Fibroblast of lung (primary cell): ENCODE results near the gene NUTM2E. TPM values are rescaled to one million over a fixed set of nuclear protein-coding genes. Genes with fewer than 3 reads are reported as not detected.
"Not testable (repeated sequence)": the region's sequence is repeated elsewhere in the genome, so short reads cannot be mapped to it uniquely, and the experiment has no call there.

Experiments used
- DNase-seq, 2 donors: peaks; one replicate each; pipeline versions ENCODE4 v3.0.0 to v3.0.0-alpha.2; 2010; ENCODE audit warnings: low read depth in 2 of 2
- H2AFZ ChIP-seq: 2 replicates; pipeline ENCODE4 v1.5.1; 2012; ENCODE audit warnings: low read length, control low read depth, inconsistent platforms
- H3K27ac ChIP-seq: 2 replicates; pipeline ENCODE4 v1.5.1; 2011; ENCODE audit warnings: low read length, control low read depth; ENCODE audit not compliant: insufficient read depth
- H3K27me3 ChIP-seq: 2 replicates; pipeline ENCODE4 v1.5.1; 2011; ENCODE audit warnings: mild to moderate bottlenecking, low read length; ENCODE audit not compliant: control insufficient read depth, insufficient read depth
- H3K36me3 ChIP-seq: 2 replicates; pipeline ENCODE4 v1.5.1; 2011; ENCODE audit warnings: low read length; ENCODE audit not compliant: control insufficient read depth, insufficient read depth
- H3K4me1 ChIP-seq: 2 replicates; pipeline ENCODE4 v1.5.1; 2011; ENCODE audit warnings: low read length; ENCODE audit not compliant: control insufficient read depth, insufficient read depth; ENCODE audit errors: extremely low read depth
- H3K4me2 ChIP-seq: 2 replicates; pipeline ENCODE4 v1.5.1; 2011; ENCODE audit warnings: low read length, control low read depth; ENCODE audit not compliant: insufficient read depth; ENCODE audit errors: extremely low read depth
- H3K4me3 ChIP-seq, 4 experiments: fragments of 200-600 bp in 1 of 4; sonication (generic) in 1 of 4; replicated peaks in 1 of 4; 2 replicates each; pipeline ENCODE4 v1.5.1; 2011 to 2016; ENCODE audit warnings: low read length in 4 of 4, low read depth in 3 of 4, mild to moderate bottlenecking in 3 of 4, control low read depth in 2 of 4, inconsistent platforms in 1 of 4, mixed read lengths in 1 of 4; ENCODE audit not compliant: insufficient read depth in 1 of 4; ENCODE audit errors: control extremely low read depth in 1 of 4
- H3K79me2 ChIP-seq: 2 replicates; pipeline ENCODE4 v1.5.1; 2012; ENCODE audit warnings: mild to moderate bottlenecking, low read length, inconsistent platforms; ENCODE audit not compliant: control insufficient read depth, insufficient read depth
- H3K9ac ChIP-seq: 2 replicates; pipeline ENCODE4 v1.5.1; 2011; ENCODE audit warnings: mild to moderate bottlenecking, low read length, control low read depth; ENCODE audit not compliant: insufficient read depth
- H3K9me3 ChIP-seq: 2 replicates; pipeline ENCODE4 v1.5.1; 2012; ENCODE audit warnings: low read depth, low read length; ENCODE audit not compliant: control insufficient read depth, insufficient read depth
- H4K20me1 ChIP-seq: 2 replicates; pipeline ENCODE4 v1.5.1; 2011; ENCODE audit warnings: low read length; ENCODE audit not compliant: control insufficient read depth, insufficient read depth; ENCODE audit errors: extremely low read depth
- polyA plus RNA-seq, 2 donors: library from polyadenylated mRNA; depleted of rRNA in 1 of 2; stranded (reverse) in 1 of 2; unstranded in 1 of 2; fragments of >200 nt; gene quantifications; 2 replicates each; pipeline ENCODE4 v1.2.1, GENCODE V29; 2011 to 2012; ENCODE audit warnings: missing spikeins in 1 of 2
- total RNA-seq: library from RNA; depleted of rRNA; stranded (reverse); fragments of >200 nt; gene quantifications from 2 replicates; pipeline ENCODE4 v1.2.1, GENCODE V29; 2014

The NUTM2E gene
- total and polyA plus RNA-seq, 2 donors (not counting 1 experiment from before 2014, with no cell fraction given) = not detected

DNA sequence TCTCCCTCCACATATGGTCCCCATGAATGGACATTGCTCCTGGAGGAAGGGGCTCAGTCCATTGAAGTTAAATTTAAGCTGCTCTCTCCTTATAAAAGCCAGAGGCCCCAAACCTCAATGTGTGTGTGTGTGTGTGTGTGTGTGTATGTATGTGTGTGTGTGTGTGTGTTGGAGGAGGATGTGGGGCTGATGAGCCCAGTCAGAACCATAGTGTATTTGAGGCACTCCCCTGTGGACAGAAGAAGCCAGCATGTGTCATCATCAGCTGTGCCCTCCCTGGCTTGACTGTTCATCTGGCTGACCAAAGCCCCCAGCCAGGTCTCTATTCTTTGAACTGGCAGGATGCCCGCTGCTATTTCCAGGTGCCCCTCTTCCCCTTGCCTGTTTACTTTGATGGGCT, 35.7 kb downstream of the NUTM2E start:
- not testable (repeated sequence) for H2AFZ ChIP-seq, H3K4me2 ChIP-seq, H3K79me2 ChIP-seq

DNA sequence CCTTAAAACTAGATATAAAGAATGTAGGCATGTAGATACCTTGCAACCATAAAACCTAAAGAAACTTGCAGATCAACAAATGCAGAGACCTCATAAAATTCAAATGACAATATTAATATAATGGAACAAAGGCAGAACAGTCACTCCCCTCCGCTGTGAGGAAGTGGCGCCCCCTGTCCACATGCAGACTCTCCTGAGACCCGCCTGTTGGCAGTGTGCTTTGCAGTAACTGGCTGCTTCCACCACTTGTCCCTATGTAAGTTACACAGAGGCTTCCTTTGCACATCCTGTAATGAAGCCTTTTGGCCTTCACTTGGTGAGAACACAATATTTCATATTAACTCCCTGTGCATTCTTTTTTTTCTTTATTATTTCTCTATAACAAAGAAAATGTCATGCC, 36.3 kb downstream of the NUTM2E start:
- H3K4me3 ChIP-seq, H2AFZ ChIP-seq, H3K9ac ChIP-seq, H3K27me3 ChIP-seq, H3K4me2 ChIP-seq, H3K9me3 ChIP-seq, H3K36me3 ChIP-seq, DNase-seq, H3K79me2 ChIP-seq, H3K4me1 ChIP-seq, H3K27ac ChIP-seq, H4K20me1 ChIP-seq: not testable (repeated sequence)

More for the DNA sequence above, 35.7 kb downstream of the NUTM2E start:
- not testable (repeated sequence) for H3K27me3 ChIP-seq, H3K36me3 ChIP-seq, H3K4me1 ChIP-seq, DNase-seq, H3K4me3 ChIP-seq, H3K27ac ChIP-seq, H3K9me3 ChIP-seq, H4K20me1 ChIP-seq, H3K9ac ChIP-seq

DNA sequence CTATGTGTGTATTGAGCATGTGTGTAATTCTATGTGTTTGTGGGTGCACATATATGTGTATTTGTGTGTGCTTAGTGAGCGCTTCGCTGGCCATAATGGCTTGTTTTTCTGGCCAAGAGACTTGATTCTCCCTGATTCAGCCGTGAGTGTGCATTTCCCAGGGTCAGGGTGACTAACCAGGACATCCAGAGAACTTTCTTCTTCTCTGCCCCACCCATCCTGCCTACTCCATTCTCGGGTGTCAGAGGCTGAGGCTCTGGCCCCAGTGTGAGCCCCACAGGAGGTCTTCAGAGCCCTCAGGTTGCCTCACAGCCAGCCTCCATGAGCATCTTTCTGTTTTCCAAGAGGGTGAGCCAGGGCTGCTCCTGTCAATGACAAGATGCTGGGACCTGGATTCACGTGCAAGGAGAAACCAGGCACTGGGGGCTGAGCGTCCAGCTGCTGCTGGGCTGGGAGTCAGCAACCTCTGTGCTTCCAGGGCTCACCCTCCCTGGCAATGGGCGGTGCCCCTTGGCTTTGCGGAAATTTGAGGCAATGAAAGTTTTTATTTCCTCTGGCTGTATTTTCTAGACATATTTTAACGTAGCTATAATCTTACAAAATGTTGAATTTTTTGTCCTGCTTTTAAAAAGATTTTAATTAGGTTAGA, 40.5 kb downstream of the NUTM2E start:
- H3K4me3 ChIP-seq, H3K27ac ChIP-seq, H3K27me3 ChIP-seq, H3K9ac ChIP-seq, H3K9me3 ChIP-seq, DNase-seq, H3K79me2 ChIP-seq, H3K4me2 ChIP-seq, H4K20me1 ChIP-seq, H3K36me3 ChIP-seq, H2AFZ ChIP-seq, H3K4me1 ChIP-seq: not testable (repeated sequence)

- H3K4me1 ChIP-seq, H3K36me3 ChIP-seq, DNase-seq, H3K27me3 ChIP-seq, H3K4me2 ChIP-seq, H2AFZ ChIP-seq, H3K27ac ChIP-seq, H3K9me3 ChIP-seq, H3K9ac ChIP-seq, H3K79me2 ChIP-seq, H4K20me1 ChIP-seq, H3K4me3 ChIP-seq: not testable (repeated sequence)
These were observed 41.5 kb downstream of the NUTM2E start for GRCh38 chr10:79868023-79868422.

DNA sequence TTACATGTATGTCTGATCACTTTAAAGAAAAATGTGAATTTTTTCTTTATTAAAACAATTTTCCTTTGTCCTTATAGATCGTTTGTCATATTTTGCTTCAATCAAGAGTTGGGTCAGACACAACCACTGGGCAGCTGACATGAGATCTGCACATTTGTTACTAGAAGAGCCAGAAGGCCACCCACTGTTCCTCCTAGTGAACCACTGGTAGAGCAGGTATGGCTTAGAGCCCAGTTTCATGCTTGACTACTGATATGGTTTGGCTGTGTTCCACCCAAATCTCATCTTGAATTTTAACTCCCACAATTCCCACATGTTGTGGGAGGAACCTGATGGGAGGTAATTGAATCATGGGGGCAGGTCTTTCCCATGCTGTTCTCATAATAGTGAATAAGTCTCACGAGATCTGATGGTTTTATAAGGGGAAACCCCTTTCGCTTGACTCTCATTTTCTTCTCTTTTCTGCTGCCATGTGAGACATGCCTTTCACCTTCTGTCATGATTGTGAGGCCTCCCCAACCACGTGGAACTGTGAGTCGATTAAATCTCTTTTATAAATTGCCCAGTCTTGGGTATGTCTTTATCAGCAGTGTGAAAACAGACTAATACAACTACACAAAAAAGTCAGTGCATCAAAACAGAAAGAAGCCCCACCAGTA, 43.0 kb downstream of the NUTM2E start:
- not testable (repeated sequence) for H3K9ac ChIP-seq, H3K36me3 ChIP-seq
- peak in 1 of 2 donors; percentile 1 for DNase-seq

GRCh38 chr10:79871729-79872128, 45.2 kb downstream of the NUTM2E start:
- not testable (repeated sequence) for H3K27ac ChIP-seq, H3K4me3 ChIP-seq

More for the DNA sequence above, 43.0 kb downstream of the NUTM2E start:
- H3K9me3 ChIP-seq, H3K27ac ChIP-seq, H3K4me1 ChIP-seq, H3K4me2 ChIP-seq, H3K27me3 ChIP-seq, H3K79me2 ChIP-seq, H2AFZ ChIP-seq, H3K4me3 ChIP-seq, H4K20me1 ChIP-seq: not testable (repeated sequence)

More at GRCh38 chr10:79871729-79872128, 45.2 kb downstream of the NUTM2E start:
- not testable (repeated sequence) for H3K4me2 ChIP-seq, H3K9ac ChIP-seq, DNase-seq, H3K9me3 ChIP-seq, H3K27me3 ChIP-seq, H2AFZ ChIP-seq, H3K36me3 ChIP-seq, H3K4me1 ChIP-seq, H4K20me1 ChIP-seq, H3K79me2 ChIP-seq
